Neural progenitor cell (in vitro differentiated cells): ENCODE data around the gene PADI1. TPM values are rescaled to one million over a fixed set of nuclear protein-coding genes. Genes with fewer than 3 reads are reported as not detected.
A peak's percentile ranks its signal among the peaks of the same experiment; 100 is the strongest.

Experiments
- DNase-seq: peaks from one replicate; pipeline ENCODE4 v3.0.0-alpha.2; 2016; ENCODE audit warnings: low spot score
- H2AFZ ChIP-seq: fragments of 200-600 bp; sonication (generic); replicated peaks from 2 replicates; pipeline ENCODE4 v1.6.1; 2016; ENCODE audit warnings: antibody characterized with exemption
- H3F3A ChIP-seq: fragments of 200-600 bp; sonication (generic); 2 replicates; pipeline ENCODE4 v1.6.1; 2016; ENCODE audit warnings: antibody characterized with exemption, low read depth
- H3K27ac ChIP-seq: fragments of 200-600 bp; sonication (generic); 2 replicates; pipeline ENCODE4 v1.5.1; 2016; ENCODE audit warnings: mild to moderate bottlenecking
- H3K27me3 ChIP-seq: fragments of 200-600 bp; sonication (generic); 2 replicates; pipeline ENCODE4 v1.6.1; 2016; ENCODE audit warnings: mild to moderate bottlenecking, moderate library complexity
- H3K36me3 ChIP-seq: fragments of 200-600 bp; sonication (generic); 2 replicates; pipeline ENCODE4 v1.5.1; 2016
- H3K4me1 ChIP-seq: fragments of 200-600 bp; sonication (generic); 2 replicates; pipeline ENCODE4 v1.6.1; 2016; ENCODE audit warnings: mixed run types
- H3K4me2 ChIP-seq: fragments of 200-600 bp; sonication (generic); 2 replicates; pipeline ENCODE4 v1.6.1; 2016
- H3K4me3 ChIP-seq: fragments of 200-600 bp; sonication (generic); 2 replicates; pipeline ENCODE4 v1.5.1; 2016
- H3K79me2 ChIP-seq: fragments of 200-600 bp; sonication (generic); 2 replicates; pipeline ENCODE4 v1.6.1; 2016; ENCODE audit warnings: low read depth
- H3K9ac ChIP-seq: fragments of 200-600 bp; sonication (generic); 2 replicates; pipeline ENCODE4 v1.6.1; 2016
- H3K9me3 ChIP-seq: fragments of 200-600 bp; sonication (generic); 2 replicates; pipeline ENCODE4 v1.5.1; 2016; ENCODE audit warnings: low read depth
- H4K20me1 ChIP-seq: fragments of 200-600 bp; sonication (generic); 2 replicates; pipeline ENCODE4 v1.6.1; 2016; ENCODE audit warnings: low read depth
- H3K27ac Mint-ChIP-seq: 3 replicates; pipeline ENCODE4 v1.8.0; 2021; ENCODE audit warnings: mixed read lengths
- H3K27me3 Mint-ChIP-seq: 2 replicates; pipeline ENCODE4 v1.8.0; 2022; ENCODE audit warnings: low read depth, mild to moderate bottlenecking, inconsistent platforms, moderate library complexity, mixed read lengths; ENCODE audit not compliant: insufficient read depth
- H3K36me3 Mint-ChIP-seq: 3 replicates; pipeline ENCODE4 v1.8.0; 2021; ENCODE audit warnings: mixed read lengths
- H3K4me1 Mint-ChIP-seq: 3 replicates; pipeline ENCODE4 v1.8.0; 2021; ENCODE audit warnings: mixed read lengths
- H3K4me3 Mint-ChIP-seq: 3 replicates; pipeline ENCODE4 v1.8.0; 2021; ENCODE audit warnings: mild to moderate bottlenecking, moderate library complexity, mixed read lengths
- H3K9me3 Mint-ChIP-seq: 3 replicates; pipeline ENCODE4 v1.8.0; 2020; ENCODE audit warnings: mixed read lengths
- CTCF ChIP-seq: fragments of 200-600 bp; sonication (generic); IDR thresholded peaks from 2 replicates; pipeline ENCODE4 v1.5.1; 2017; ENCODE audit warnings: antibody characterized with exemption, mild to moderate bottlenecking
- EZH2 ChIP-seq: fragments of 200-600 bp; sonication (generic); IDR thresholded peaks from 2 replicates; pipeline ENCODE4 v1.6.1; 2017; ENCODE audit warnings: antibody characterized with exemption, mild to moderate bottlenecking, moderate library complexity
- EZH2phosphoT487 ChIP-seq: fragments of 200-600 bp; sonication (generic); IDR thresholded peaks from 2 replicates; pipeline ENCODE4 v1.6.1; 2017; ENCODE audit warnings: antibody characterized with exemption
- total RNA-seq: library from RNA; depleted of rRNA; stranded (reverse); fragments of >200 nt; gene quantifications from 2 replicates; pipeline ENCODE4 v1.2.3, GENCODE V29; 2015; ENCODE audit warnings: low replicate concordance

Gene PADI1
- total RNA-seq, 1 donor from 2014 or later, result 0.09 TPM

DNA sequence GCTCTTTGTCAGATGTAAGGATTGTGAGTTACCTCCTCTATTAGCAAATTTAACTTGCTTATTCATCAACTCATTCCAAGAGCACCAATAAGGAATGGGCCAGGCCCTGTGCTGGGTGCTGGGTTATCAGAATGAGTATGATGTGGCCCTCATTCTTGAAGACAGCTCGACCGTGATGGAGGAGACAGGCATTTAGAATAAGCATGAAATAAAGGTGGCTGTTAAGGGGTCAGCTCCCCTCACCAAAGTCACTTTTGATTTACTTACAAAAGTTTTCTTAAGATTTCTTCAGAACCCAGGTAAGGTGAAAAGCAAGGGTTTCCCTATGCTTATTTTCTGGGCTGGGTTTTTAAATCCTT lies 15.3 kb upstream of the PADI1 start:
- no peak overlapping the region for H3K4me2 ChIP-seq
- TF ChIP-seq CTCF, result no peak
- TF ChIP-seq EZH2phosphoT487, result no peak
- TF ChIP-seq EZH2, result no peak
- no peaks in the 10 kb centered on the region for H3K36me3 Mint-ChIP-seq
- H3K4me1 ChIP-seq, result peaks cover 7% of the 10 kb centered on the region
- H3K27ac Mint-ChIP-seq, result no peak overlapping the region
- no peaks in the 10 kb centered on the region for H3K27me3 ChIP-seq
- H3F3A ChIP-seq, result no peaks in the 10 kb centered on the region
- H2AFZ ChIP-seq, result peak overlapping the region; percentile 56
- H4K20me1 ChIP-seq, result no peaks in the 10 kb centered on the region
- no peaks in the 10 kb centered on the region for H3K79me2 ChIP-seq
- H3K27me3 Mint-ChIP-seq, result peaks cover 8% of the 10 kb centered on the region
- peaks cover 2% of the 10 kb centered on the region for H3K9me3 Mint-ChIP-seq
- no peak overlapping the region for H3K4me3 ChIP-seq
- peaks cover 33% of the 10 kb centered on the region for H3K4me1 Mint-ChIP-seq
- H3K27ac ChIP-seq, result no peak overlapping the region
- no peak overlapping the region for H3K9ac ChIP-seq
- no peak overlapping the region for H3K4me3 Mint-ChIP-seq
- no peaks in the 10 kb centered on the region for H3K36me3 ChIP-seq
- H3K9me3 ChIP-seq, result no peaks in the 10 kb centered on the region
- DNase-seq, result no peak

DNA sequence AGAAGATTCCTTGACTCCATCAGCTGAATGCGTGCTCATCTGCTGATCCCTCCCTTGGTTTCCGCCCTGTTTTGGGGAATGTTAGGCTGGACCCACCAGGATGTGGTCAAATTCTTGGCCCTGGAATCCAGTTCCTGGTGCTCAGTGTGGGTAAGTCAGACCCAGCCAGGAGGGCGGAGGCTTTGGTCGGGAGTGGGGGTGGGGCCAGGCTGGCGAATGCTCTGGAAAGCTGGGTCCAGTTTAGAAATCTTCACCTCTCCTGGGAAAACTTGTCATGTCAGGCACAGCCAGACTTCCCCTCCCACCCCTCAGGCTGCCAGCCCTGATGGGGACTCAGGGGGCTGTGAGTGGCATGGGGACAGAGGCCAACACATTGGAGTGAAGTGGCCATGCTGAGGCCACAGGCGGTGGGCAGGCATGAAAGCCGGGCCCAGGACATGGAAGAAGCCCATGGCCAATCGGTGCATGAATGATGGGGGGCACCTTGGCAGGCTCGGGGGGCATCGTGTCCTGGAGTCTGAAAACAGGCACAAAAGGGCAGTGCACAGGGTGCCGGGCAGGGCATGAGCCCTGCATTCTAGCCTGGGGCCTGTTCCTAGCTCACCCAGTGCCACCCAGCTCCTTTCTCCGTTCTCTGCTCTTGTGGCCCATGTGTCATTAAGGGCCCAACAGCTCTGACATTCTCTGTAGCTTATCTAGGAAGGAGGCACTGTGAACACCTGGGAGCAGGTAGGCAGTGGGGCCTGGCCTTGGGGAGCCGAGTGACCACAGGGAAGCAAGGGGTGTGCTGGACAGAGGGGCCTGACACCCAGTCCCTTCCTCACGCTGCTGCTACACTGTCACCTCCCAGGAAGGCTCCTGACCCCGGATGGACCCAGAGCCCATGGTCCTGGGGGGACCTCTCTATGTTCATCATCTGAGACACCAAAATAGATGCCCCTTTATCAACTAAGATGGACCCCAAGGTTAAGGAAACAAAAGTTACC lies 14.6 kb upstream of the PADI1 start:
- H3K79me2 ChIP-seq, result no peaks in the 10 kb centered on the region
- Mint-ChIP-seq H3K4me1 (peaks cover 33% of the 10 kb centered on the region), H3K27ac (peak overlapping the region; percentile 74), H3K4me3 (no peak overlapping the region), H3K36me3 (no peaks in the 10 kb centered on the region), H3K9me3 (peaks cover 2% of the 10 kb centered on the region), H3K27me3 (peaks cover 9% of the 10 kb centered on the region)
- no peak overlapping the region for H3K9ac ChIP-seq
- no peaks in the 10 kb centered on the region for H3K36me3 ChIP-seq
- peak overlapping the region; percentile 56 for H2AFZ ChIP-seq
- no peak overlapping the region for H3K4me3 ChIP-seq
- no peaks in the 10 kb centered on the region for H3K27me3 ChIP-seq
- H3F3A ChIP-seq, result no peaks in the 10 kb centered on the region
- H3K27ac ChIP-seq, result no peak overlapping the region
- DNase-seq, result no peak
- TF ChIP-seq EZH2 (no peak), CTCF (no peak), EZH2phosphoT487 (no peak)
- peaks cover 7% of the 10 kb centered on the region for H3K4me1 ChIP-seq
- no peaks in the 10 kb centered on the region for H4K20me1 ChIP-seq
- H3K4me2 ChIP-seq, result no peak overlapping the region
- H3K9me3 ChIP-seq, result no peaks in the 10 kb centered on the region

- Histone ChIP-seq H3F3A (no peaks in the 10 kb centered on the region), H4K20me1 (no peaks in the 10 kb centered on the region), H3K4me2 (no peak overlapping the region), H3K9me3 (no peaks in the 10 kb centered on the region), H3K4me1 (peaks cover 8% of the 10 kb centered on the region), H3K27ac (no peak overlapping the region), H3K27me3 (no peaks in the 10 kb centered on the region), H3K36me3 (no peaks in the 10 kb centered on the region), H3K9ac (no peak overlapping the region), H3K4me3 (no peak overlapping the region), H2AFZ (no peak overlapping the region), H3K79me2 (no peaks in the 10 kb centered on the region)
- Mint-ChIP-seq H3K4me3 (peak overlapping the region; percentile 12), H3K27ac (no peak overlapping the region), H3K36me3 (no peaks in the 10 kb centered on the region), H3K4me1 (peaks cover 35% of the 10 kb centered on the region), H3K27me3 (peaks cover 15% of the 10 kb centered on the region), H3K9me3 (peaks cover 2% of the 10 kb centered on the region)
- no peak for DNase-seq
- no peak for TF ChIP-seq EZH2
- no peak for TF ChIP-seq EZH2phosphoT487
- TF ChIP-seq CTCF, result no peak
These were observed 13.0 kb upstream of the PADI1 start for GRCh38 chr1:17191990-17192242.
